HepG2 (cell line): ENCODE data around the gene TMEM236. TPM values are rescaled to one million over a fixed set of nuclear protein-coding genes. Genes with fewer than 3 reads are reported as not detected.

Experiments
- ATAC-seq: fragments of 200-7000 bp; cut with Tn5 transposase; 3 replicates; pipeline ENCODE4 v1.9.1; 2020; ENCODE audit warnings: mild to moderate bottlenecking, moderate library complexity
- BruUV-seq: library from RNA; stranded (reverse); fragments of 400-500 nt; replicated peaks from 2 replicates; lab custom pipeline; 2021; lab: Mats Ljungman, UMichigan
- CTCF ChIA-PET: fragments of 300-600 bp; formaldehyde crosslinking; extraction: SDS; loops from one replicate; lab custom pipeline; 2021; ENCODE audit warnings: low total read pairs, inconsistent platforms, low intra/inter-chr PET ratio; lab: Yijun Ruan, JAX
- POLR2A ChIA-PET: fragments of 350-600 bp; sonication (Branson Sonifier 250); formaldehyde crosslinking; loops from one replicate; lab custom pipeline; 2020; ENCODE audit warnings: antibody characterized with exemption, inconsistent platforms; lab: Yijun Ruan, JAX
- DNase-seq: peaks from one replicate; pipeline ENCODE4 v3.0.0-alpha.2; 2015; ENCODE audit warnings: low spot score
- FAIRE-seq: peaks from 3 replicates; lab custom pipeline; 2011; peaks lifted over from hg19 to GRCh38; lab: Jason Lieb, UNC
- H2AFZ ChIP-seq: one replicate; pipeline ENCODE4 v1.6.1; 2011; ENCODE audit warnings: low read length, inconsistent platforms
- H3K27ac ChIP-seq: fragments of 300-600 bp; 3 replicates; pipeline ENCODE4 v1.8.0; 2011; ENCODE audit warnings: mixed run types, mild to moderate bottlenecking, mixed read lengths, low read length, inconsistent platforms; ENCODE audit not compliant: insufficient read depth; ENCODE audit errors: extremely low read length
- H3K27me3 ChIP-seq, 2 experiments: fragments of 200-600 bp in 1 of 2; 2 replicates in 1 of 2; 3 replicates in 1 of 2; pipeline versions ENCODE4 v1.6.0 to v1.8.0; 2011; ENCODE audit warnings: low read length in 2 of 2, mild to moderate bottlenecking in 2 of 2, moderate library complexity in 2 of 2, inconsistent platforms in 1 of 2; ENCODE audit not compliant: insufficient read depth in 2 of 2, control insufficient read depth in 1 of 2
- H3K36me3 ChIP-seq, 2 experiments: fragments of 200-600 bp in 1 of 2; replicated peaks in 1 of 2; 2 replicates in 1 of 2; 3 replicates in 1 of 2; pipeline versions ENCODE4 v1.5.1 to v1.8.0; 2011; ENCODE audit warnings: low read length in 2 of 2, inconsistent platforms in 1 of 2; ENCODE audit not compliant: insufficient read depth in 2 of 2, control insufficient read depth in 1 of 2
- H3K4me1 ChIP-seq: 2 replicates; pipeline ENCODE4 v1.5.1; 2012; ENCODE audit warnings: low read length, inconsistent platforms; ENCODE audit not compliant: insufficient read depth
- H3K4me2 ChIP-seq: 2 replicates; pipeline ENCODE4 v1.6.0; 2011; ENCODE audit warnings: low read depth, low read length, inconsistent platforms
- H3K4me3 ChIP-seq, 3 experiments: fragments of 200-600 bp in 1 of 3; sonication (generic), shearing (Covaris generic) in 1 of 3; replicated peaks in 1 of 3; 2 replicates each; pipeline ENCODE4 v1.5.1; 2011 to 2016; ENCODE audit warnings: low read length in 3 of 3, inconsistent platforms in 2 of 3, low read depth in 2 of 3, mild to moderate bottlenecking in 2 of 3, control low read depth in 1 of 3, mixed read lengths in 1 of 3; ENCODE audit not compliant: insufficient read depth in 1 of 3
- H3K79me2 ChIP-seq: one replicate; pipeline ENCODE4 v1.6.1; 2011; ENCODE audit warnings: low read length, inconsistent platforms; ENCODE audit not compliant: insufficient read depth
- H3K9ac ChIP-seq: 2 replicates; pipeline ENCODE4 v1.6.0; 2011; ENCODE audit warnings: mild to moderate bottlenecking, low read depth, low read length, inconsistent platforms; ENCODE audit not compliant: insufficient read depth
- H3K9me3 ChIP-seq: 2 replicates; pipeline ENCODE4 v1.5.1; 2012; ENCODE audit warnings: mild to moderate bottlenecking, low read length
- H4K20me1 ChIP-seq: 2 replicates; pipeline ENCODE4 v1.6.0; 2011; ENCODE audit warnings: inconsistent platforms, mild to moderate bottlenecking, low read length, moderate library complexity; ENCODE audit not compliant: insufficient read depth
- CBX5 ChIP-seq: sonication (generic); formaldehyde crosslinking; IDR thresholded peaks from 2 replicates; pipeline ENCODE4 v1.4.0; 2020; ENCODE audit warnings: missing genetic modification reagents, borderline replicate concordance
- ELF4 ChIP-seq: sonication (generic); formaldehyde crosslinking; IDR thresholded peaks from 2 replicates; pipeline ENCODE4 v1.5.0; 2020; ENCODE audit warnings: missing genetic modification reagents, mild to moderate bottlenecking, moderate library complexity, borderline replicate concordance
- HIVEP1 ChIP-seq: sonication (generic); formaldehyde crosslinking; IDR thresholded peaks from 2 replicates; pipeline ENCODE4 v1.4.0; 2020; ENCODE audit warnings: mild to moderate bottlenecking, missing genetic modification reagents
- HOXA9 ChIP-seq: sonication (generic); formaldehyde crosslinking; IDR thresholded peaks from 2 replicates; pipeline ENCODE4 v1.8.1; 2022; ENCODE audit warnings: missing genetic modification reagents, mild to moderate bottlenecking, moderate library complexity, borderline replicate concordance
- RFX3 ChIP-seq: IDR thresholded peaks from 2 replicates; pipeline ENCODE4 v1.6.1; 2016; ENCODE audit warnings: missing biosample characterization, missing genetic modification reagents
- RFXANK ChIP-seq: IDR thresholded peaks from 2 replicates; pipeline ENCODE4 v1.6.1; 2016
- SATB2 ChIP-seq: sonication (generic); formaldehyde crosslinking; IDR thresholded peaks from 2 replicates; pipeline ENCODE4 v1.5.0; 2020; ENCODE audit warnings: missing genetic modification reagents
- SNRNP70 ChIP-seq: fragments of 200-400 bp; formaldehyde crosslinking; IDR thresholded peaks from 2 replicates; pipeline ENCODE4 v1.6.1; 2017; ENCODE audit warnings: mild to moderate bottlenecking, low read depth, low read length, moderate library complexity
- TCF12 ChIP-seq, 2 experiments: fragments of 450-650 bp in 1 of 2; sonication (generic) in 1 of 2; formaldehyde crosslinking in 1 of 2; IDR thresholded peaks; 2 replicates each; pipeline versions ENCODE4 v1.6.1 to v1.8.0; 2017 to 2022; ENCODE audit warnings: antibody characterized with exemption in 1 of 2, mild to moderate bottlenecking in 1 of 2, missing genetic modification reagents in 1 of 2, moderate library complexity in 1 of 2
- ZBTB49 ChIP-seq: sonication (generic); formaldehyde crosslinking; IDR thresholded peaks from 2 replicates; pipeline ENCODE4 v1.4.0; 2020; ENCODE audit warnings: missing genetic modification reagents, borderline replicate concordance
- ZC3H13 ChIP-seq: sonication (generic); formaldehyde crosslinking; IDR thresholded peaks from 2 replicates; pipeline ENCODE4 v1.8.1; 2023; ENCODE audit warnings: mild to moderate bottlenecking, missing genetic modification reagents, moderate library complexity
- ZFX ChIP-seq: sonication (generic); formaldehyde crosslinking; IDR thresholded peaks from 2 replicates; pipeline ENCODE4 v1.4.0; 2020; ENCODE audit warnings: mild to moderate bottlenecking, low read depth, missing genetic modification reagents, moderate library complexity
- ZNF503 ChIP-seq: sonication (generic); formaldehyde crosslinking; IDR thresholded peaks from 2 replicates; pipeline ENCODE4 v1.4.0; 2020; ENCODE audit warnings: missing genetic modification reagents
- ZNF513 ChIP-seq: sonication (generic); formaldehyde crosslinking; conservative IDR thresholded peaks from 2 replicates; pipeline ENCODE4 v1.5.0; 2020; ENCODE audit warnings: missing genetic modification reagents
- ZNF691 ChIP-seq: sonication (generic); formaldehyde crosslinking; IDR thresholded peaks from 2 replicates; pipeline ENCODE4 v1.4.0; 2020; ENCODE audit warnings: missing genetic modification reagents, low read depth, mild to moderate bottlenecking, borderline replicate concordance
- ZSCAN12 ChIP-seq: sonication (generic); formaldehyde crosslinking; IDR thresholded peaks from 2 replicates; pipeline ENCODE4 v1.9.0; 2021; ENCODE audit warnings: mild to moderate bottlenecking, missing genetic modification reagents
- ZSCAN25 ChIP-seq: sonication (generic); formaldehyde crosslinking; IDR thresholded peaks from 2 replicates; pipeline ENCODE4 v1.8.0; 2022; ENCODE audit warnings: mild to moderate bottlenecking, missing genetic modification reagents
- WGBS: methylation state at CpG from one replicate; pipeline ENCODE4 v1.1.6; 2017; ENCODE audit warnings: low lambda C conversion rate; 5-methylcytosine and 5-hydroxymethylcytosine counted together
- in situ Hi-C: cut with HindIII; loops from 2 replicates; pipeline ENCODE4 v1.10.0; 2017; ENCODE audit warnings: low pct_unique_long_range_greater_than_20kb; ENCODE audit not compliant: extremely low pct_ligation_motif_present
- intact Hi-C: fragments of 100-400 bp; cut with micrococcal nuclease; formaldehyde crosslinking; loops from one replicate; pipeline ENCODE4 v1.10.0; 2022; ENCODE audit not compliant: unreplicated experiment
- polyA plus RNA-seq, 8 experiments: library from polyadenylated mRNA; depleted of rRNA in 3 of 8; stranded (reverse) in 7 of 8; unstranded in 1 of 8; fragments of >200 nt; fragmentation: Illumina TruSeq in 4 of 8; extraction: Trizol in 4 of 8; gene quantifications; 2 replicates each; pipeline versions ENCODE4 v1.2.1 to v1.2.3, GENCODE V29; 2011 to 2016; ENCODE audit warnings: low read depth in 4 of 8, missing spikeins in 1 of 8, mixed read lengths in 1 of 8; ENCODE audit not compliant: insufficient read depth in 1 of 8
- total RNA-seq, 5 experiments: library from RNA; depleted of rRNA; stranded (reverse); fragments of >200 nt; fragmentation: Illumina TruSeq; extraction: Trizol; gene quantifications; 2 replicates each; pipeline ENCODE4 v1.2.3, GENCODE V29; 2016; ENCODE audit warnings: low read depth in 1 of 5
- TF ChIP-seq, protein P1 (sequence below): IDR thresholded peaks from 2 replicates; pipeline ENCODE4 v1.6.1; 2016; ENCODE audit warnings: control low read depth

TMEM236 gene
- total and polyA plus RNA-seq, 2 of the 13 experiments (the other 11 are each of a cell fraction or from before 2014, with no cell fraction given), result 0.04 to 0.08 TPM

GRCh38 chr10:17779784-17780183, 27.8 kb downstream of the TMEM236 start:
- BruUV-seq, result no TSS peak
- WGBS, result 0% methylated on average over 4 of the region's 4 CpGs
- H3K4me1 ChIP-seq, result no peaks in the 10 kb centered on the region
- ChIA-PET CTCF (no interaction called here), POLR2A (no interaction called here)
- ATAC-seq, result no peak
- H4K20me1 ChIP-seq, result no peaks in the 10 kb centered on the region
- FAIRE-seq, result no peak
- H2AFZ ChIP-seq, result no peak overlapping the region
- no peaks in the 10 kb centered on the region for H3K79me2 ChIP-seq
- no peaks in the 10 kb centered on the region for H3K36me3 ChIP-seq
- no peak overlapping the region for H3K9ac ChIP-seq
- intact Hi-C loops (no loop called here), in situ Hi-C loops (no loop called here)
- DNase-seq, result no peak
- H3K9me3 ChIP-seq, result no peaks in the 10 kb centered on the region
- H3K4me2 ChIP-seq, result no peak overlapping the region
- H3K4me3 ChIP-seq, result no peak overlapping the region
- no peak overlapping the region for H3K27ac ChIP-seq
- H3K27me3 ChIP-seq, result no peaks in the 10 kb centered on the region
- TF ChIP-seq ZSCAN12 (CRISPR knock-in tag), result no peak
- TF ChIP-seq SATB2 (CRISPR knock-in tag), result no peak
- TF ChIP-seq ELF4, result no peak
- no peak for TF ChIP-seq SNRNP70
- TF ChIP-seq ZNF513 (CRISPR knock-in tag), result no peak
- no peak for TF ChIP-seq ZSCAN25
- no peak for TF ChIP-seq RFX3 (CRISPR knock-in tag)
- TF ChIP-seq ZFX (CRISPR knock-in tag), result no peak
- TF ChIP-seq, protein P1, sequence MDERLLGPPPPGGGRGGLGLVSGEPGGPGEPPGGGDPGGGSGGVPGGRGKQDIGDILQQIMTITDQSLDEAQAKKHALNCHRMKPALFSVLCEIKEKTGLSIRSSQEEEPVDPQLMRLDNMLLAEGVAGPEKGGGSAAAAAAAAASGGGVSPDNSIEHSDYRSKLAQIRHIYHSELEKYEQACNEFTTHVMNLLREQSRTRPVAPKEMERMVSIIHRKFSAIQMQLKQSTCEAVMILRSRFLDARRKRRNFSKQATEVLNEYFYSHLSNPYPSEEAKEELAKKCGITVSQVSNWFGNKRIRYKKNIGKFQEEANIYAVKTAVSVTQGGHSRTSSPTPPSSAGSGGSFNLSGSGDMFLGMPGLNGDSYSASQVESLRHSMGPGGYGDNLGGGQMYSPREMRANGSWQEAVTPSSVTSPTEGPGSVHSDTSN (CRISPR knock-in tag), result no peak
- no peak for TF ChIP-seq TCF12 (IDR thresholded peaks at IDR 0.05)
- TF ChIP-seq TCF12 (CRISPR knock-in tag; IDR thresholded peaks at IDR 0.05), result no peak
- TF ChIP-seq ZC3H13 (CRISPR knock-in tag), result no peak
- TF ChIP-seq HIVEP1 (CRISPR knock-in tag), result no peak
- TF ChIP-seq ZBTB49 (CRISPR knock-in tag), result no peak
- TF ChIP-seq ZNF691, result no peak
- TF ChIP-seq CBX5 (CRISPR knock-in tag), result no peak
- TF ChIP-seq HOXA9 (CRISPR knock-in tag), result no peak
- TF ChIP-seq RFXANK (CRISPR knock-in tag), result no peak
- TF ChIP-seq ZNF503 (CRISPR knock-in tag), result no peak
